Stimulated activated CD8-positive, alpha-beta memory T cell treated with anti-CD3 and anti-CD28 coated beads, Interleukin-7, amount 100 ng/mL, for 48 hours (primary cell): ENCODE measurements around the gene PLAC8.

Source experiments
- DNase-seq, 2 donors: peaks; one replicate each; pipeline ENCODE4 v3.0.0-alpha.2; 2020; ENCODE audit warnings: low read depth in 1 of 2; ENCODE audit errors: extremely low read depth in 1 of 2

Gene PLAC8

GRCh38 chr4:83114576-83114975 lies at the start of gene PLAC8:
Gene PLAC8 (minus strand): TSS chr4:83114729. CDS start chr4:83107921, 6,808 bp downstream.
- DNase-seq, result no peak

DNA sequence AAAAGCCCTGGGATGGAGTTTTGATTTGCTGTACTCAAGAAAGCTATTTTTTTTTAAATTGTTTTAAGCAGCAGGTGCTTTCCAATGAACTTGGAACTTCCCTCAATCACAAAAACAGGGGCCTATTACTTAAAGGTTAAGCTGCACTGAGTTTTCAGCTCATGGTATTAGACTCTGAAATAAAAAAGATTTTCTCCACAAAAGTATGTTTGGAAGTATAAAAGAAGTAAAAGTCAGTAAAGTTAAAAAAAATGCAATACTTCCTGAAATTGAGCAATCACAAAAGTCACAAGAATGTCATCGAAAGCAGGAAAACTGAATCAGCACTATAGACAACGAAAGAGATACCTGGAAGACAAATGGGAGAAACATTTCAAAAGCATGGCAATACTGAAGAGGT lies 38.9 kb upstream of the PLAC8 start:
- DNase-seq, result no peak

DNA sequence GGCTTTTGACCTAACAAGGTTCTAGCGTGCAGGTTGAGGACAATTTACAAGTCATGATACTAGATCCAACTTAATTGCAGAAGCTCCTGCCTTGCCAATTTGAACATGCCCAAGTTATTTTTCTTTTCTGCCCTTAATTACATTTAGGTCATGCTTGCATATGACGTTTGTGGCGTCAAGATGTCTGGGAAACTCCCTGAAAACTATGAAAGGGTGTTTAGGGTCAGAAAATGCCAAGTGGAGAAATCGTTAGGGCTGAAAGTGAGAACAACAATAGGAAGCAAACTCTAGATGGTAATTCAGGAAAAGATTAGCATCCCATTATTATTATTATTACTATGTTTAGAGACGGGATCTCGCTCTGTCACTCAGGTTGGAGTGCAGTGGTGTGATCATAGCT lies 38.2 kb upstream of the PLAC8 start:
- DNase-seq, result no peak

- no peak for DNase-seq
Observed at GRCh38 chr4:83151651-83152050, 37.1 kb upstream of the PLAC8 start.

- DNase-seq, result no peak
Observed at GRCh38 chr4:83150653-83151330, 36.3 kb upstream of the PLAC8 start.

DNA sequence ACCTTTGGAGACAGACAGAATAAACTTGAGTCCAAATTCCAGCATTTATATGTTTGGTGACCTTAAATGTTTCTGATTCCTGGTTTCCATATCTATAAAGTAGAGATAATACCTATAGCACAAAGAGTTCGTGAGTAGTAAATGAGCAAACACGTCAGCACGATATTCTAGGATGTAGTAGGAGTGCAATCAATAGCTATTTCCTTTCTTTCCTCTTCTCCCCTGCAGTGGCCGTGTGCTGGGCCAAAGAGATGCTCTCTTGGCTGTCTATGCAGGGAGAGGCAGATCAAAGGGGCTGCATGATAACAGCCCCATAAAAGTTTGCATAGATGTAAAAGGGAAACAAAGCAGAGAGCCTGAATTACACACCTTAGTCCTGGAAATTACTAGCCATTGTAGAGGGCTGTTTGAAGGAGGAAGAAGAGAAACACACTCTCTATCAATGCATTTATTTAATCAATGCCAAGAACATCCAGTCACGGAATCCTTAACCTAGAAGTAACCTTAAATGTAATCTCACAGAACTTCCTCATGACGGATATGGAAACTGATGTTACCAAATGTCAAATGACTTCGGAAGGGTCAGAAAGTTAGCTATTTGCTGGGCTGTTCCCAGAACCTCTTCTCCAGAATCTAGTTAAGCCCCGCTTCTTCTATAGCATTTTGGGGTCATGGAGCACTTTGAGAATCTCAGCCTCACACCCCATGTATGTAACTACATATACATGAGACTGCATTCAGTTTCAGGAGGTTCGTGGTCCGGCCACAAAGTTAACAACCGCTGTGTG lies 35.5 kb upstream of the PLAC8 start:
- DNase-seq, result no peak

GRCh38 chr4:83146841-83147240 lies 32.3 kb upstream of the PLAC8 start:
- DNase-seq, result no peak

DNA sequence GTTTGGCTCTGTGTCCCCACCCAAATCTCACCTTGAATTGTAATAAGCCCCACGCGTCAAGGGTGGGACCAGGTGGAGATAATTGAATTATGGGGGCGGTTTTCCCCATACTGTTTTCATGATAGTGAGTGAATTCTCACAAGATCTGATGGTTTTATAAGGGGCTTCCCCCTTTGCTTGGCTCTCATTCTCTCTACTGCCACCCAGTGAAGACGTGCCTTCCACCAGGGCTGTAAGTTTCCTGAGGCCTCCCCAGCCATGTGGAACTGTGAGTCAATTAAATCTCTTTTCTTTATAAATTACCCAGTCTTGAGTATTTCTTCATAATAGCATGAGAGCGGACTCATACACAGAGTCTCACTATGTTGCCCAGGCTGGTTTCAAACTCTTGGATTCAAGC lies 31.2 kb upstream of the PLAC8 start:
- peak in 1 of 2 donors; percentile 29 for DNase-seq

- no peak for DNase-seq
Observed at GRCh38 chr4:83139514-83140156, 25.1 kb upstream of the PLAC8 start.

DNA sequence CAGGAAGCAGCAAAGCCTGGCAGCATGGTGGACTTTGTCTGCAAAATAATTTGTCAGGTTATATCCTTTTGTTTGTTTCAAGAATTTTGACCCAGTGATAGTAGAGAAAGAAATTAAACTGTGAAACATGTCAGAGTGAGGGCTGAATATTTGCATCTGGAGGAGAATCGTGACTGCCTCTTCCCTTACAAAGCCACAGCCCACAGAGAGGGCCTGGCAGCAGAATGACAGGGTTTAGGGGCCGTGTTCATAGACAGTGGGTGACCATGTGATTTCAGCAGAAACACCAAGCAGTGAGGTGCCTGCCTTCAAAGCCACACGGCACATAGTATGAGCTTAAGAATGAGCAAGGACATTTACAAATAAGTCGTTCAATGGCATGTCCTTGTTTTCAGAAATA lies 24.4 kb upstream of the PLAC8 start:
- DNase-seq, result peak in 1 of 2 donors; percentile 34

DNA sequence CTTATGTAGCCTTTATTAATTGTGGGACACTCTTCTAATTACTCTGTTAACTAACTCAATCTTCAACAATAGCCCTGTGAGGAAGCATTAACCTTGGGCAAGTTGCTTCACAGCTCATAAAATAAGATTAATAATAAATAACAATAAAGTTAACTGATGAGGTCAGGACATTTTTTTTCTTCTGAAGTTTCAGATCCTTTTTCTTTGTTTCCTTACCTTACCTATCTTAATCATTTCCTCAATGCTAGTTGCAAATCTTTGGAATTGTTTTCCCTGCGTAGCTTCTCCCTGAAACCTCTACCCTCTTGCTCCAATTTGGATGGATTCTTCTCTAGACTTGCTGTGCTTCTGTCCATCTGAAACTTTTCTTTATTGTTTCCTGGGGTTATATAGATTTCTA lies 17.5 kb upstream of the PLAC8 start:
- no peak for DNase-seq

GRCh38 chr4:83129264-83129663 lies 14.7 kb upstream of the PLAC8 start:
- no peak for DNase-seq

- DNase-seq, result no peak
Observed at GRCh38 chr4:83128240-83128929, 13.9 kb upstream of the PLAC8 start.

DNA sequence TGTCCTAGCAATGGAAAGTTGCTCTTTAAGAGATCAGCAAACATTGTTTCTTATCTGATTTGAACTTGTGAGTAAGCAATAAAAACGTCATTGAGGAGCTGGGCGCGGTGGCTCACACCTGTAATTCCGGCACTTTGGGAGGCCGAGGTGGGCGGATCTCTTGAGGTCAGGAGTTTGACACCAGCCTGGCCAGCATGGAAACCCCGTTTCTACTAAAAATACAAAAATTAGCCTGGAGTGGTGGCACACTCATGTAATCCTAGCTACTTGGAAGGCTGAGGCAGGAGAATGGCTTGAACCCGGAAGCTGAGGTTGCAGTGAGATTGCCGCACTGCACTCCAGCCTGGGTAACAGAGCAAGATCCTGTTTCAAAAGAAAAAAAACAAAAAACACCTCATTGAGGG lies 11.2 kb upstream of the PLAC8 start:
- DNase-seq, result no peak

DNA sequence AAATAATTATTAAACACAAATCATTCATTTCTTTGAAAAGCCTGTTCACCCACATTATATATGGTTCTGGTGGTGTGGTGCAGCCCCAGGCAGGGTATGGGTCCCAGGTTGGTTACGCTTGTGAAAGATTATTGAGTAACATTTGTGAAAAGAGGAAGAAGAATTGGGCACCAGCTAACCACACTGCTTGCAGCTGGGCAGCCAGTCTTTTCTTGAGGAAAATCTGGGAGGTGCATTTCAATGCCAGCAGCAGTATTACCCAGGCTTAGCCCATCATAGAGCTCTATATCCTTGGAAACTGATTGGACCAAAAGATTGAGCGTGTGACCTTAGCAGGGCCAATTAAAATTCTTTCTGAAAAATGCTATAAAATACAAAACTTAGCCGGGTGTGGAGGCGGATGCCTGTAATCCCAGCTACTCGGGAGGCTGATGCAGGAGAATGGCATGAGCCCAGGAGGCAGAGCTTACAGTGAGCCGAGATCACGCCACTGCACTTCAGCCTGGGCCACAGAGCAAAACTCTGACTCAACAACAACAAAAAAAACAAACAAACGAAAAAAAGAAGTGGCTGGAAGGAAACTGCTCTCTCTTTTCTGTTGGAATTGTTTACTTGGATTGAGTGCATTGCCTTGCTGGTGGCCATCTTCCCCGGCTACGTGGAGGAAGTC lies 9.7 kb upstream of the PLAC8 start:
- no peak for DNase-seq

DNA sequence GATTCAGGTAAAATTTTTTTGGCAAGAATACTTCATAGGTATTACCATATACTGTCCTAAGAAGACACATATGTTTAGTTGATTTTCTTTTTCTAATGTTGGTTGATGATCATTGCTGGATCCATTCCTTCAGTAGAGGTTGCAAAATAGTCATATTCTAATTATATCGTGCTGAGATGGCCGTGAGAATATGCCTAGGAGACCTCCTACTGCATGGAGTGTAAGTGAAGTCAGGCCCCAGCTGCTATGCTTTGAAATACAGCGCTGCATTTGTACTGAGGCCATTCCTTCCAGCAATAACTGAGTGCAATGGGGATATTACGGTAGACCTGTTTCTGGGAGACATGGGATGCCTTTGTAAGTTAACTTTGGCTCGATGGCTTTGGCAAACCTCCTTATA lies 6.7 kb upstream of the PLAC8 start:
- no peak for DNase-seq

GRCh38 chr4:83118869-83119268 lies 4.3 kb upstream of the PLAC8 start:
- DNase-seq, result no peak

- DNase-seq, result no peak
Observed at GRCh38 chr4:83115656-83116285, 1.2 kb upstream of the PLAC8 start.

- DNase-seq, result no peak
Observed at GRCh38 chr4:83115000-83115399, 471 bp upstream of the PLAC8 start.

DNA sequence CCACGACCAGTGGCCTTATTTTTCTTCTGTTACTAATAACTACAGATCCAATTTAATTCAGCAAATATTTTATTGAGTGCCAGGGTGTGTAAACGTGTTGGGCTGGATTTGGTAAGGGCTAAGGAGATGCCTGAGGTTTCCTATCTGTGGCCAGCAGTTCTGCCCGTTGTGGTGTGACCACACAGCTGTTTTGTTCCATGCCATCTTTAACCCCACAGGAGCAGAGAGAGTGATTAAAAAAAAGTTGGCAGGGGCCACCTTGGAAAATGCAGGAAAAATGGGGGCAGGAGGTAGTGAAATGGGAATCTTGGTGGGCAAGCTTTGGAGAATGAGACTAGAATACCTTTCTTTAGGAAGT lies 1.1 kb downstream of the PLAC8 start:
- DNase-seq, result no peak
